GM19238 (cell line): ENCODE measurements around the gene HTR7.
"Not testable (repeated sequence)": the region's sequence is repeated elsewhere in the genome, so short reads cannot be mapped to it uniquely, and the experiment has no call there.

Experiments
- DNase-seq: peaks from one replicate; pipeline ENCODE4 v3.0.0; 2011; ENCODE audit warnings: low spot score; ENCODE audit not compliant: insufficient read length

HTR7 gene

GRCh38 chr10:90857635-90858460 lies at the start of gene HTR7:
HTR7 (minus strand) TSS chr10:90858039; CDS start chr10:90857671, 368 bp downstream.
- DNase-seq = peak; percentile 47

GRCh38 chr10:90906596-90906995 lies 48.8 kb upstream of the HTR7 start:
- DNase-seq = no peak

- no peak for DNase-seq
Observed at GRCh38 chr10:90905925-90906324, 48.1 kb upstream of the HTR7 start.

GRCh38 chr10:90896916-90897315 lies 39.1 kb upstream of the HTR7 start:
- not testable (repeated sequence) for DNase-seq

GRCh38 chr10:90893190-90893589 lies 35.4 kb upstream of the HTR7 start:
- no peak for DNase-seq

GRCh38 chr10:90890347-90890746 lies 32.5 kb upstream of the HTR7 start:
- DNase-seq = no peak

- DNase-seq = no peak
Observed at GRCh38 chr10:90889636-90890035, 31.8 kb upstream of the HTR7 start.

- DNase-seq = no peak
Observed at GRCh38 chr10:90888387-90888786, 30.5 kb upstream of the HTR7 start.

- no peak for DNase-seq
Observed at GRCh38 chr10:90887555-90887954, 29.7 kb upstream of the HTR7 start.

- DNase-seq = no peak
Observed at GRCh38 chr10:90885176-90885575, 27.3 kb upstream of the HTR7 start.

GRCh38 chr10:90884431-90884830 lies 26.6 kb upstream of the HTR7 start:
- DNase-seq = no peak

- DNase-seq = not testable (repeated sequence)
Observed at GRCh38 chr10:90880059-90880719, 22.4 kb upstream of the HTR7 start.

GRCh38 chr10:90879062-90879461 lies 21.2 kb upstream of the HTR7 start:
- DNase-seq = no peak

- no peak for DNase-seq
Observed at GRCh38 chr10:90872648-90873020, 14.8 kb upstream of the HTR7 start.

GRCh38 chr10:90871766-90872647 lies 14.2 kb upstream of the HTR7 start, which contains the start of gene RPP30:
RPP30 (plus strand) TSS chr10:90871974; CDS start chr10:90871987, 13 bp downstream.
- peak; percentile 73 for DNase-seq

- DNase-seq = no peak
Observed at GRCh38 chr10:90871279-90871765, 13.5 kb upstream of the HTR7 start.

GRCh38 chr10:90866050-90866598 lies 8.3 kb upstream of the HTR7 start:
- DNase-seq = no peak

- DNase-seq = no peak
Observed at GRCh38 chr10:90865401-90865800, 7.6 kb upstream of the HTR7 start.

- DNase-seq = no peak
Observed at GRCh38 chr10:90862908-90863514, 5.2 kb upstream of the HTR7 start.

GRCh38 chr10:90860790-90861189 lies 3.0 kb upstream of the HTR7 start:
- no peak for DNase-seq

- no peak for DNase-seq
Observed at GRCh38 chr10:90859321-90859751, 1.5 kb upstream of the HTR7 start.
